ENCODE results near the gene MBNL1. TPM values are rescaled to one million over a fixed set of nuclear protein-coding genes. Genes with fewer than 3 reads are reported as not detected.
A peak's percentile ranks its signal among the peaks of the same experiment; 100 is the strongest.

Gene MBNL1
- total RNA-seq, 1 experiment from 2014 or later: 161 TPM

- DNase-seq (ENCODE audit: low spot score): no peak
Observed at GRCh38 chr3:152296382-152296781, 27.7 kb downstream of the MBNL1 start.

GRCh38 chr3:152296971-152297370, 28.2 kb downstream of the MBNL1 start:
- no peak for DNase-seq (ENCODE audit: low spot score)

- DNase-seq (ENCODE audit: low spot score): peak; percentile 74
Observed at GRCh38 chr3:152298393-152299248, 29.9 kb downstream of the MBNL1 start.

- no peak for DNase-seq (ENCODE audit: low spot score)
Observed at GRCh38 chr3:152299249-152299976, 30.7 kb downstream of the MBNL1 start.

- DNase-seq (ENCODE audit: low spot score): no peak
Observed at GRCh38 chr3:152300029-152300731, 31.5 kb downstream of the MBNL1 start.

GRCh38 chr3:152301745-152302181, 33.0 kb downstream of the MBNL1 start:
- DNase-seq (ENCODE audit: low spot score): no peak

- peak; percentile 27 for DNase-seq (ENCODE audit: low spot score)
Observed at GRCh38 chr3:152302521-152303021, 33.8 kb downstream of the MBNL1 start.

GRCh38 chr3:152304160-152304559, 35.4 kb downstream of the MBNL1 start:
- DNase-seq (ENCODE audit: low spot score): no peak

GRCh38 chr3:152305075-152305474, 36.3 kb downstream of the MBNL1 start:
- DNase-seq (ENCODE audit: low spot score): no peak

GRCh38 chr3:152307829-152308474, 39.2 kb downstream of the MBNL1 start:
- DNase-seq (ENCODE audit: low spot score): peak; percentile 68

GRCh38 chr3:152308475-152308844, 39.7 kb downstream of the MBNL1 start:
- no peak for DNase-seq (ENCODE audit: low spot score)

GRCh38 chr3:152309031-152309430, 40.3 kb downstream of the MBNL1 start:
- peak; percentile 37 for DNase-seq (ENCODE audit: low spot score)

GRCh38 chr3:152309535-152310307, 41.0 kb downstream of the MBNL1 start:
- peak; percentile 21 for DNase-seq (ENCODE audit: low spot score)

GRCh38 chr3:152313430-152313829, 44.7 kb downstream of the MBNL1 start:
- DNase-seq (ENCODE audit: low spot score): no peak

GRCh38 chr3:152313914-152314313, 45.2 kb downstream of the MBNL1 start:
- DNase-seq (ENCODE audit: low spot score): no peak

GRCh38 chr3:152314677-152315353, 46.1 kb downstream of the MBNL1 start:
- no peak for DNase-seq (ENCODE audit: low spot score)

- DNase-seq (ENCODE audit: low spot score): no peak
Observed at GRCh38 chr3:152315623-152316022, 46.9 kb downstream of the MBNL1 start.

GRCh38 chr3:152316318-152316717, 47.6 kb downstream of the MBNL1 start:
- no peak for DNase-seq (ENCODE audit: low spot score)

- no peak for DNase-seq (ENCODE audit: low spot score)
Observed at GRCh38 chr3:152317184-152317583, 48.5 kb downstream of the MBNL1 start.

- peak; percentile 67 for DNase-seq (ENCODE audit: low spot score)
Observed at GRCh38 chr3:152317956-152318355, 49.2 kb downstream of the MBNL1 start.

All from A172 (cell line).